HG03378 (cell line): Measurements from ENCODE around the gene TOMM40.
A peak's percentile ranks its signal among the peaks of the same experiment; 100 is the strongest.
"Not testable (repeated sequence)": the region's sequence is repeated elsewhere in the genome, so short reads cannot be mapped to it uniquely, and the experiment has no call there.

Source experiments
- ATAC-seq: cut with Tn5 transposase; IDR thresholded peaks from one replicate; pipeline ENCODE4 v1.9.1; 2021; ENCODE audit warnings: mild to moderate bottlenecking, moderate library complexity; ENCODE audit not compliant: unreplicated experiment

TOMM40 gene

DNA sequence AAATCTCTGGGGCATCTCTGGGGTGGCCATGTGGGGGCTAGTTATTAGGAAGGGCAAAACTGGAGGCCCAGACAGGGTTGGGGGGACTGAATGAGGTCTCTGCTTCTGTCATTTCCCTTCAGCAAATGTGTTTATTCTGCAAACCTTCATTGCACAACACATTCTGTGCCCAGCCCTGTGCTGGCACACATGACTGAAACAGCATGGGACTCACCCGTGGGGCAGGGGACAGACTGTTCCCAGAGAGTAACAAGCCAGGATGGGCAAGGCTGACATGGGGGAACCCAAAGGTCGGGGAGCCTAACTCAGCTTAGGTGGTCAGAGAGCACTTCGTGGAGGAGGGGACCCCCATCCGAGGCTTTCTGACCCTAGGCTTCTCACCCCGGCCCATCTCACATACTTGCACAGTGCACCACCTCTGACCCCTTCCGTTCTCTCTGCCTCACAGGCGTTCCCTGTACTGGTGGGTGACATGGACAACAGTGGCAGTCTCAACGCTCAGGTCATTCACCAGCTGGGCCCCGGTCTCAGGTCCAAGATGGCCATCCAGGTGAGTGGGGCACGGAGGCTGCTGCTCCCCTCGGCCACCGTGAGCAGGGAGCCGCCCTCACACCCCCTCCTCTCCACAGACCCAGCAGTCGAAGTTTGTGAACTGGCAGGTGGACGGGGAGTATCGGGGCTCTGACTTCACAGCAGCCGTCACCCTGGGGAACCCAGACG, 2.4 kb downstream of the TOMM40 start:
- no peak for ATAC-seq

DNA sequence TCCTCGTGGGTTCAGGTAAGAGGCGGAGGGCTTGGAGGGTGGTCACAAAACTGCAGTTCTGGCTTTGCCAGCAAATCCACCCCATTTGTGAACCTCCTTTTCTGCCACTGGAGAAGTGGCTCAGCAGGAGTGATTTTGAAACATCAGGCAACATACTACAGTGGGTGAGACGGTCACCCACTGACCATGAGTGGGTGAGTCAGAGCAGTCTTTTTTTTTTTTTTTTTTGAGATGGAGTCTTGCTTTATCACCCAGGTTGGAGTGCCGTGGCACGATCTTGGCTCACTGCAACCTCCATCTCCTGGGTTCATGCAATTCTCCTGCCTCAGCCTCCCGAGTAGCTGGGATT, 3.0 kb downstream of the TOMM40 start:
- ATAC-seq: no peak

DNA sequence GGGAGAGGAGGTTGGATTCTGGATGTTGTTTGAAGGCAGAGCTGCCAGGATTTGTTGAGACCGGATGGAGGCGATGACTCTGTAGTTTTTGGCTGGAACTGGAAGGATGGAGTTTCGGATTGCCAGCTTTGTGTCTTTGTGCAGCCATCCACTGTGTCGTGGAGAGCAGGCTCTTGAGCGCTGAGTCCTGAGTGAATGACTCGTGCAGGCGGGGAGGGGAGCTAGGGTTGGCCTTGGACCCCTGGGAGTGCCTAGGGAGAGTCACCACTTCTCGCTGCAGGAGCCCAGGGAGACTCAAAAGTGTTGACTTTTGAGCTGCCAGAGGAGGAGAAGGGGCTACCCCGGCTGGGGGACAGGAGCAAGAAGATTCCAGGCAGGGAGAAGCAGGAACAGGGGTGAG, 3.9 kb downstream of the TOMM40 start:
- ATAC-seq: no peak

DNA sequence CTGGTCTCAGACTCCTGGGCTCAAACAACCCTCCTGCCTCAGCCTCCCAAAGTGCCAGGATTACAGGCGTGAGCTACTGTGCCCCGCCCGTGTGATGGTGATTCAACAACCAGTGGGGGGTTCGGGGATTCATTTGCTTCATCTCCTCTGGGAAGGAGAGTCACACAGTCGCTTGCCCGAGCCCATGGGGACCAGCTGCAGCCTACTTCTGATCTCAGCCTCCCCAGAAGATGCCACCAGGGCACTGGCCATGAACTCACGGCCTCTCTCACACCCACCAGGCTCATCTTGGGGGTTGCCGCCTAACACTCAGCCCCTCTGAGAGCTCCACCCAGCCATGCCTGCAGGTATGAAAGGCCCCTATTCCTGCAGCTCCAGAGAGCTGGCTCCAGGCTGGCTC, 6.8 kb downstream of the TOMM40 start:
- ATAC-seq: no peak

- ATAC-seq: no peak
These were observed 9.5 kb downstream of the TOMM40 start for GRCh38 chr19:44900328-44901244.

DNA sequence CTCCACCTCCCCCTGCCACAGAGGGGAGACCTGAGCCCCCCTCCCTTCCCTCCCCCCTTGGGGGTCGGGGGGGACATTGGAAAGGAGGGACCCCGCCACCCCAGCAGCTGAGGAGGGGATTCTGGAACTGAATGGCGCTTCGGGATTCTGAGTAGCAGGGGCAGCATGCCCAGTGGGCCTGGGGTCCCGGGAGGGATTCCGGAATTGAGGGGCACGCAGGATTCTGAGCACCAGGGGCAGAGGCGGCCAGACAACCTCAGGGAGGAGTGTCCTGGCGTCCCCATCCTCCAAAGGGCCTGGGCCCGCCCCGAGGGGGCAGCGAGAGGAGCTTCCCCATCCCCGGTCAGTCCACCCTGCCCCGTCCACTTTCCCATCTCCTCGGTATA, 12.2 kb downstream of the TOMM40 start:
- no peak for ATAC-seq

GRCh38 chr19:44903602-44904425, 12.8 kb downstream of the TOMM40 start:
- no peak for ATAC-seq

- ATAC-seq: no peak
These were observed 13.5 kb downstream of the TOMM40 start for GRCh38 chr19:44904426-44904994.

DNA sequence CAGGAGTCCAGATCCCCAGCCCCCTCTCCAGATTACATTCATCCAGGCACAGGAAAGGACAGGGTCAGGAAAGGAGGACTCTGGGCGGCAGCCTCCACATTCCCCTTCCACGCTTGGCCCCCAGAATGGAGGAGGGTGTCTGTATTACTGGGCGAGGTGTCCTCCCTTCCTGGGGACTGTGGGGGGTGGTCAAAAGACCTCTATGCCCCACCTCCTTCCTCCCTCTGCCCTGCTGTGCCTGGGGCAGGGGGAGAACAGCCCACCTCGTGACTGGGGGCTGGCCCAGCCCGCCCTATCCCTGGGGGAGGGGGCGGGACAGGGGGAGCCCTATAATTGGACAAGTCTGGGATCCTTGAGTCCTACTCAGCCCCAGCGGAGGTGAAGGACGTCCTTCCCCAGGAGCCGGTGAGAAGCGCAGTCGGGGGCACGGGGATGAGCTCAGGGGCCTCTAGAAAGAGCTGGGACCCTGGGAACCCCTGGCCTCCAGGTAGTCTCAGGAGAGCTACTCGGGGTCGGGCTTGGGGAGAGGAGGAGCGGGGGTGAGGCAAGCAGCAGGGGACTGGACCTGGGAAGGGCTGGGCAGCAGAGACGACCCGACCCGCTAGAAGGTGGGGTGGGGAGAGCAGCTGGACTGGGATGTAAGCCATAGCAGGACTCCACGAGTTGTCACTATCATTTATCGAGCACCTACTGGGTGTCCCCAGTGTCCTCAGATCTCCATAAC, 14.5 kb downstream of the TOMM40 start, which contains the start of gene APOE:
Gene APOE (plus strand): TSS at position 360 of the 724 bp plus-strand sequence. CDS start 829 bp downstream, outside the sequence.
- ATAC-seq: no peak

DNA sequence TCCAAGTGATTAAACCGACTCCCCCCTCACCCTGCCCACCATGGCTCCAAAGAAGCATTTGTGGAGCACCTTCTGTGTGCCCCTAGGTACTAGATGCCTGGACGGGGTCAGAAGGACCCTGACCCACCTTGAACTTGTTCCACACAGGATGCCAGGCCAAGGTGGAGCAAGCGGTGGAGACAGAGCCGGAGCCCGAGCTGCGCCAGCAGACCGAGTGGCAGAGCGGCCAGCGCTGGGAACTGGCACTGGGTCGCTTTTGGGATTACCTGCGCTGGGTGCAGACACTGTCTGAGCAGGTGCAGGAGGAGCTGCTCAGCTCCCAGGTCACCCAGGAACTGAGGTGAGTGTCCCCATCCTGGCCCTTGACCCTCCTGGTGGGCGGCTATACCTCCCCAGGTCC, 16.6 kb downstream of the TOMM40 start:
- no peak for ATAC-seq

GRCh38 chr19:44908074-44908835, 17.2 kb downstream of the TOMM40 start:
- ATAC-seq: no peak

DNA sequence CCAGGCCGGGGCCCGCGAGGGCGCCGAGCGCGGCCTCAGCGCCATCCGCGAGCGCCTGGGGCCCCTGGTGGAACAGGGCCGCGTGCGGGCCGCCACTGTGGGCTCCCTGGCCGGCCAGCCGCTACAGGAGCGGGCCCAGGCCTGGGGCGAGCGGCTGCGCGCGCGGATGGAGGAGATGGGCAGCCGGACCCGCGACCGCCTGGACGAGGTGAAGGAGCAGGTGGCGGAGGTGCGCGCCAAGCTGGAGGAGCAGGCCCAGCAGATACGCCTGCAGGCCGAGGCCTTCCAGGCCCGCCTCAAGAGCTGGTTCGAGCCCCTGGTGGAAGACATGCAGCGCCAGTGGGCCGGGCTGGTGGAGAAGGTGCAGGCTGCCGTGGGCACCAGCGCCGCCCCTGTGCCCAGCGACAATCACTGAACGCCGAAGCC, 17.8 kb downstream of the TOMM40 start:
- ATAC-seq: no peak

DNA sequence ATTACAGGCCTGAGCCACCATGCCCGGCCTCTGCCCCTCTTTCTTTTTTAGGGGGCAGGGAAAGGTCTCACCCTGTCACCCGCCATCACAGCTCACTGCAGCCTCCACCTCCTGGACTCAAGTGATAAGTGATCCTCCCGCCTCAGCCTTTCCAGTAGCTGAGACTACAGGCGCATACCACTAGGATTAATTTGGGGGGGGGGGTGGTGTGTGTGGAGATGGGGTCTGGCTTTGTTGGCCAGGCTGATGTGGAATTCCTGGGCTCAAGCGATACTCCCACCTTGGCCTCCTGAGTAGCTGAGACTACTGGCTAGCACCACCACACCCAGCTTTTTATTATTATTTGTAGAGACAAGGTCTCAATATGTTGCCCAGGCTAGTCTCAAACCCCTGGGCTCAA, 18.7 kb downstream of the TOMM40 start:
- ATAC-seq: no peak

DNA sequence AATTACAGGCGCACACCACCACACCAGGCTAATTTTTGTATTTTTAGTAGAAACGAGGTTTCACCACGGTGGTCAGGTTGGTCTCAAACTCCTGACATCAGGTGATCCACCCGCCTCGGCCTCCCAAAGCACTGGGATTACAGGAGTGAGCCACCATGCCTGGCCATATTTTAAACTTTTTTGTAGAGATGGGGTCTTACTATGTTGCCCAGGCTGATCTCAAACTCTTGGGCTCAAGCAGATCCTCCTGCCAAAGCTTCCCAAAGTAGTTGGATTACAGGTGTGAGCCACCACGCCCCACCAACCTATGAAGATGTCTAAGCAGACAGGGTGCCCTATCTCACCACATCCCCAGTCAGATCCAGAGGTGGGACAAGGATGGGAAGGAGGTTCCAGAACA, 20.8 kb downstream of the TOMM40 start:
- ATAC-seq: not testable (repeated sequence)

- no peak for ATAC-seq
These were observed 21.8 kb downstream of the TOMM40 start for GRCh38 chr19:44912854-44913253.

DNA sequence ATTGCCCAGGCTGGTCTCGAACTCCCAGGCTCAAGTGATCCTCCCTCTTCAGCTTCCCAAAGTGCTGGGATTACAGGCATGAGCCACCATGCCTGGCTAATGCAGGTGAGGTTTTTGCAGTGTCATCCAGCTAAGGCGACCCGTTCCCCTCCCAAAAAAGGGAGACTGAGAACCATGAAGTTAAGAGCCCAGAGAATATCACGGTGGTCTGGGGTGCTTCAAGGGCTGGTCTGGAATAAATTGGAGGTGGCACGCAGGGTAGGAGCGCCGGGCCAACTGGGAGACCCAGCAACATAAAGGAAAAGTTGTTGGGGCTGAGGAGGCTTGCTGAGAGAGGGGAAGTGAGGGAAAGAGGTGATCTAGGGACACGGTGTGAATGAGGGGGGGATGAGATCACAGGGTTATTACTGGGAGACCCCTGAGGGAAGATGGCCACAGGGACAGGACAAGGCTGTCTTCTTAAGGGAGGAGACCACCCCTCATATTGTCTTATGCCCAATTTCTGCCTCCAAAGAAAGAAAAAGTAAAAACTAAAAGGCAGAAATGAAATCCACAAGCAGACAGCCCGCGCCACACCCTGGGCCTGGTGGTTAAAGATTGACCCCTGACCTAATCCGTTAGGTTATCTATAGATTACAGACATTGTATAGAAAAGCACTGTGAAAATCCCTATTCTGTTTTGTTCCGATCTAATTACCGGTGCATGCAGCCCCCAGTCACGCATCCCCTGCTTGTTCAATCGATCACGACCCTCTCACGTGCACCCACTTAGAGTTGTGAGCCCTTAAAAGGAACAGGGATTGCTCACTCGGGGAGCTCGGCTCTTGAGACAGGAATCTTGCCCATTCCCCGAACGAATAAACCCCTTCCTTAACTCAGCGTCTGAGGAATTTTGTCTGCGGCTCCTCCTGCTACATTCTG, 22.7 kb downstream of the TOMM40 start:
- ATAC-seq: not testable (repeated sequence)

DNA sequence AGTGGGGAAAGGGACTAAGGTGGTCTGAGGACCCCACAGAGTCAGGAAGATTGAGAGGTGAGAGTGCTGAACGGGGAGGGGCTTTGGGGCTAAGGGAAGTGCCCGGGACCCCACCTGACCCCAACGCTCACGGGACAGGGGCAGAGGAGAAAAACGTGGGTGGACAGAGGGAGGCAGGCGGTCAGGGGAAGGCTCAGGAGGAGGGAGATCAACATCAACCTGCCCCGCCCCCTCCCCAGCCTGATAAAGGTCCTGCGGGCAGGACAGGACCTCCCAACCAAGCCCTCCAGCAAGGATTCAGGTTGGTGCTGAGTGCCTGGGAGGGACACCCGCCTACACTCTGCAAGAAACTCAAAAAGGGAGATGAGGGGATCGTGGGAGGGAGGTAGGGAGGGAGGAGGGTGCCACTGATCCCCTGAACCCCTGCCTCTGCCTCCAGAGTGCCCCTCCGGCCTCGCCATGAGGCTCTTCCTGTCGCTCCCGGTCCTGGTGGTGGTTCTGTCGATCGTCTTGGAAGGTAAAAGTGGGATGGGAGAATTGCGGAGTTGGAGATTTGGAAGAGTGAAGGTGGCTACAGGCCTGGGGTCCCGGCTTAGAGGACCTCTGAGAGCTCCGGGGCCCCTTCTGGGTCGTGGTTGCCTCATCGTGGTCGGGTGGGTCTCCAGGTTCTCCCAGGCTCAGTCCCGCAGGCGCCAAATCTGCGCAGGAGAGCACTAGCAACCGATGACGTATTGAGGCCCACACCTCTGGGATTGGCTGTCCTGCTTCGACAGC, 23.6 kb downstream of the TOMM40 start, which contains the start of gene APOC1:
Gene APOC1 (plus strand): TSS at position 176 of the 774 bp plus-strand sequence. CDS start 284 bp downstream, at position 460.
- peak; percentile 82 for ATAC-seq
